Brain microvascular endothelial cell (primary cell): Measurements from ENCODE around the gene ASS1.

ENCODE experiments used
- DNase-seq: peaks from one replicate; pipeline ENCODE4 v3.0.0-alpha.2; 2020
- H3K27ac ChIP-seq: fragments of 250-450 bp; sonication (Bioruptor Pico); 2 replicates; pipeline ENCODE4 v1.5.1; 2020; ENCODE audit warnings: mild to moderate bottlenecking, moderate library complexity
- H3K27me3 ChIP-seq: fragments of 250-450 bp; sonication (Bioruptor Pico); replicated peaks from 2 replicates; pipeline ENCODE4 v1.5.1; 2020; ENCODE audit warnings: mild to moderate bottlenecking
- H3K36me3 ChIP-seq: fragments of 250-450 bp; sonication (Bioruptor Pico); replicated peaks from 2 replicates; pipeline ENCODE4 v1.5.1; 2020; ENCODE audit warnings: mild to moderate bottlenecking
- H3K4me3 ChIP-seq: 2 replicates; pipeline ENCODE4 v1.5.1; 2011; ENCODE audit warnings: low read depth, mild to moderate bottlenecking, control low read depth, low read length, moderate library complexity
- in situ Hi-C: cut with HindIII; loops from 2 replicates; pipeline ENCODE4 v1.10.0; 2017; ENCODE audit warnings: low sequenced_read_pairs, low pct_ligation_motif_present
- TF ChIP-seq, protein P1 (sequence below): IDR thresholded peaks from 2 replicates; pipeline ENCODE4 v1.5.1; 2011; ENCODE audit warnings: low read depth, mild to moderate bottlenecking, moderate library complexity, low read length, control low read depth, inconsistent platforms; ENCODE audit errors: missing control alignments

ASS1 gene

DNA sequence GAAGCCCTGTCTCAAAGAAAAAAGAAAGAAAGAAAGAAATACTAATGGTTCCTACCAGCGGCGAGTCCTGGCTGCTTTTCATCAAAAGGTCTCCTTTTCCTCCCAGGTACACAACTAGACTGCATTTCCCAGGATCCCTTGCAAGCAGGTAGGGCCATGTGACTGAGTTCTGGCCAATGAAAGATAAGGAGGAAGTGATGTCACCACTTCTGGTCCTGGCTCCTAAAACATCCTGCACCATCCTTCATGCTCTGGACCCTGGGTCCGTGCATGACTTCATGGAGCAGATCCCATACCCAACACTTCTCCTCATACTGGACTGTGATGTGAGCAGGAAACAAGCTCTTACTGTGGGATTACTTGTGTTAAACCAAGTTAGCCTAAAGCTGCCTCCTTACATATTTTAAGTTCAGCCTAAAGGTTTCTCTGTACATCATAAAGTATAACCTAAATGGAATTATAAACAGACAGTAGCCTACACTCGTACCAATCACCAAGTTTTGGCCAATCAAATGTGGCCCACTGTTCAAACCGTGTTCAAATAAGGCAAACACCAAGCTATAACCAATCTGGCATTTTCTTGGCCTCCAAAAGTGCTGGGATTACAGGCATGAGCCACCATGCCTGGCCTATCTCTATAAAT, 104.5 kb downstream of the ASS1 start:
- H3K27me3 ChIP-seq, result no peaks in the 10 kb centered on the region
- in situ Hi-C loops, result no loop called here
- H3K4me3 ChIP-seq, result no peak overlapping the region
- TF ChIP-seq, protein P1, sequence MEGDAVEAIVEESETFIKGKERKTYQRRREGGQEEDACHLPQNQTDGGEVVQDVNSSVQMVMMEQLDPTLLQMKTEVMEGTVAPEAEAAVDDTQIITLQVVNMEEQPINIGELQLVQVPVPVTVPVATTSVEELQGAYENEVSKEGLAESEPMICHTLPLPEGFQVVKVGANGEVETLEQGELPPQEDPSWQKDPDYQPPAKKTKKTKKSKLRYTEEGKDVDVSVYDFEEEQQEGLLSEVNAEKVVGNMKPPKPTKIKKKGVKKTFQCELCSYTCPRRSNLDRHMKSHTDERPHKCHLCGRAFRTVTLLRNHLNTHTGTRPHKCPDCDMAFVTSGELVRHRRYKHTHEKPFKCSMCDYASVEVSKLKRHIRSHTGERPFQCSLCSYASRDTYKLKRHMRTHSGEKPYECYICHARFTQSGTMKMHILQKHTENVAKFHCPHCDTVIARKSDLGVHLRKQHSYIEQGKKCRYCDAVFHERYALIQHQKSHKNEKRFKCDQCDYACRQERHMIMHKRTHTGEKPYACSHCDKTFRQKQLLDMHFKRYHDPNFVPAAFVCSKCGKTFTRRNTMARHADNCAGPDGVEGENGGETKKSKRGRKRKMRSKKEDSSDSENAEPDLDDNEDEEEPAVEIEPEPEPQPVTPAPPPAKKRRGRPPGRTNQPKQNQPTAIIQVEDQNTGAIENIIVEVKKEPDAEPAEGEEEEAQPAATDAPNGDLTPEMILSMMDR, result no peak
- no peaks in the 10 kb centered on the region for H3K36me3 ChIP-seq
- H3K27ac ChIP-seq, result no peak overlapping the region
- DNase-seq, result no peak
